ENCODE measurements around the gene BCOR. TPM values are rescaled to one million over a fixed set of nuclear protein-coding genes. Genes with fewer than 3 reads are reported as not detected.
A peak's percentile ranks its signal among the peaks of the same experiment; 100 is the strongest.

BCOR gene
- total and polyA plus RNA-seq, 2 of the 8 experiments (the other 6 are each of a cell fraction or from before 2014, with no cell fraction given): 25.0 to 50.8 TPM

DNA sequence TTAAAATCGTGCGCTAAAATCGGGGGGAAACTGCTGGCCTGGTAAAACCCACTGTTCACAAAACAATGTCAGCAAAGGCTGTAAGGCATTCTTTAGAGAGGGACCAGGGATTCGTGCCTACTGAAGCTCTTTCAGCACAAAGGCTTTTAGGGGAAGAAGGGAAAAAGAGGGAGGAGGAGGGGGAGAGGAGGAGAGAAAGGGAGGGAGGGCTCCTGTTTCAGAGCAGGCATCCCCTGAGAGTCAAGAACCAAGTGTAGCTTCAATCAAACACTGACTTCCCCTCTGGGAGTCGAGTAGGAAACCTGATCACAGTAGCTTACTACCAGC, 9.5 kb downstream of the BCOR start:
- Histone ChIP-seq H3K18ac (ENCODE audit: extremely low read depth, low read length) (peak overlapping the region; percentile 60; the same call in 1 of the 2 replicates), H2BK20ac (ENCODE audit: low read length) (no peak overlapping the region), H3K36me3 (ENCODE audit: control insufficient read depth in 2 of 4, insufficient read depth in 4 of 4, low read length in 3 of 4) (no peaks in the 10 kb centered on the region), H3K27me3 (replicated peaks in 1 of 4; ENCODE audit: control insufficient read depth in 3 of 4, extremely low read depth in 1 of 4, insufficient read depth in 3 of 4, low read length in 3 of 4) (peaks cover 0 to 37% (median 14%) of the 10 kb centered on the region in 4 experiments; a peak in 5 of 7 replicates), H2BK120ac (replicated peaks; ENCODE audit: low read depth, low read length) (no peak overlapping the region), H3K4me3 (ENCODE audit: extremely low read depth in 1 of 4, insufficient read depth in 2 of 4, low read depth in 3 of 4, low read length in 4 of 4) (peak overlapping the region in 3 of 4 experiments; percentile 14 to 79 (median 17); a peak in 5 of 8 replicates), H4K91ac (replicated peaks; ENCODE audit: insufficient read length, low read length) (peak overlapping the region; percentile 9), H3K9me3 (ENCODE audit: insufficient read depth in 2 of 2, low read depth in 1 of 2, low read length in 1 of 2) (no peaks in the 10 kb centered on the region), H3K79me1 (ENCODE audit: low read depth, low read length) (no peaks in the 10 kb centered on the region), H3K4me1 (replicated peaks in 1 of 4; ENCODE audit: control insufficient read depth in 3 of 4, insufficient read depth in 4 of 4, low read length in 3 of 4) (peaks cover 11 to 35% (median 29%) of the 10 kb centered on the region in 4 experiments), H4K8ac (ENCODE audit: extremely low read depth, insufficient read depth, low read length) (no peak overlapping the region), H4K5ac (ENCODE audit: insufficient read length, low read depth, low read length) (no peak overlapping the region), H3K27ac (ENCODE audit: low read depth, low read length) (no peak overlapping the region), H3K56ac (replicated peaks; ENCODE audit: insufficient read length, low read depth, low read length) (no peak overlapping the region), H2BK12ac (ENCODE audit: low read depth, low read length) (peak overlapping the region; percentile 68; the same call in 1 of the 2 replicates), H2BK5ac (ENCODE audit: low read depth, low read length) (no peak overlapping the region), H3K14ac (ENCODE audit: insufficient read length) (no peak overlapping the region), H4K20me1 (replicated peaks in 1 of 2; ENCODE audit: control insufficient read depth in 1 of 2, insufficient read depth in 2 of 2, low read length in 2 of 2) (peaks cover 32 to 34% of the 10 kb centered on the region in 2 experiments), H3K79me2 (ENCODE audit: control insufficient read depth in 1 of 2, insufficient read depth in 2 of 2, low read length in 2 of 2) (peaks cover 5 to 89% of the 10 kb centered on the region in 2 experiments; a peak in 3 of 4 replicates), H2AK5ac (ENCODE audit: low read depth, low read length) (0 out of 2 replicates have a peak overlapping the region, but pooled peaks have one; percentile 24), H3K23me2 (ENCODE audit: low read depth, low read length) (peaks cover 7% of the 10 kb centered on the region; the same call in 1 of the 2 replicates), H3K9ac (replicated peaks in 1 of 4; ENCODE audit: extremely low read depth in 1 of 4, low read depth in 3 of 4, low read length in 3 of 4) (no peak overlapping the region), H3K23ac (ENCODE audit: insufficient read length) (no peak overlapping the region), H3K4ac (replicated peaks; ENCODE audit: insufficient read length, low read depth, low read length) (no peak overlapping the region), H2BK15ac (ENCODE audit: low read length) (no peak overlapping the region), H3K4me2 (ENCODE audit: insufficient read depth in 1 of 2, low read depth in 2 of 2, low read length in 2 of 2) (peak overlapping the region; percentile 78 to 81), H2AFZ (ENCODE audit: low read length) (no peak overlapping the region)
- no peak for DNase-seq (ENCODE audit: low read depth in 1 of 2, low spot score in 2 of 2)
- ChIA-PET POLR2A (ENCODE audit: partially characterized antibody) (interaction anchor here (0.7 to 29.1 kb wide), 6 partner anchors 10 to 61 kb away, joined by 3 to 509 read pairs (median 10); partner anchors contain the start of gene BCOR), CTCF (ENCODE audit: partially characterized antibody) (interaction anchor here (0.7 to 1.7 kb wide), 2 partner anchors 9 to 18 kb away, joined by 3 to 7 read pairs; partner anchors contain the start of gene BCOR)
- WGBS, 2 experiments (ENCODE audit: extremely low coverage in 1 of 2, insufficient coverage in 1 of 2, insufficient read length in 1 of 2, insufficient replicate concordance in 2 of 2, low coverage in 1 of 2, low lambda C conversion rate in 2 of 2, missing lambda C conversion rate in 1 of 2): 0% methylated on average over 5 of the region's 5 CpGs; no CpG with 5 or more reads in 1 of the 2 experiments
- peak; percentile 48 for FAIRE-seq
- TF ChIP-seq TAF1 (IDR thresholded peaks at IDR 0.05; ENCODE audit: low read depth, low read length) (no peak), SIRT6 (IDR thresholded peaks at IDR 0.05; ENCODE audit: low read length) (no peak), RNF2 (IDR thresholded peaks at IDR 0.05; ENCODE audit: borderline replicate concordance, low read depth, low read length, missing control alignments, poor library complexity, severe bottlenecking) (no peak), BCL11A (IDR thresholded peaks at IDR 0.05; ENCODE audit: low read depth in 2 of 2, low read length in 2 of 2) (no peak), SRF (IDR thresholded peaks at IDR 0.05; ENCODE audit: low read depth, low read length) (no peak), HDAC2 (IDR thresholded peaks at IDR 0.05; ENCODE audit: borderline replicate concordance in 1 of 2, low read depth in 2 of 2, low read length in 2 of 2) (no peak), POU5F1 (IDR thresholded peaks at IDR 0.05; ENCODE audit: low read depth, low read length) (no peak), TCF12 (IDR thresholded peaks at IDR 0.05; ENCODE audit: low read depth, low read length) (no peak), KDM1A (IDR thresholded peaks at IDR 0.05; ENCODE audit: borderline replicate concordance, low read length) (no peak), NRF1 (IDR thresholded peaks at IDR 0.05; ENCODE audit: low read depth, low read length) (no peak), SIN3A (conservative IDR thresholded peaks at IDR 0.05 in 1 of 2, IDR thresholded peaks at IDR 0.05 in 1 of 2; ENCODE audit: low read depth in 1 of 2, low read length in 2 of 2) (no peak), PHF8 (conservative IDR thresholded peaks at IDR 0.05; ENCODE audit: low read depth, low read length) (no peak), KDM4A (IDR thresholded peaks at IDR 0.05; ENCODE audit: low read depth, low read length, severe bottlenecking) (no peak)

All from H1 (cell line).